ENCODE results near the gene AKAP6.

AKAP6 gene, protein sequence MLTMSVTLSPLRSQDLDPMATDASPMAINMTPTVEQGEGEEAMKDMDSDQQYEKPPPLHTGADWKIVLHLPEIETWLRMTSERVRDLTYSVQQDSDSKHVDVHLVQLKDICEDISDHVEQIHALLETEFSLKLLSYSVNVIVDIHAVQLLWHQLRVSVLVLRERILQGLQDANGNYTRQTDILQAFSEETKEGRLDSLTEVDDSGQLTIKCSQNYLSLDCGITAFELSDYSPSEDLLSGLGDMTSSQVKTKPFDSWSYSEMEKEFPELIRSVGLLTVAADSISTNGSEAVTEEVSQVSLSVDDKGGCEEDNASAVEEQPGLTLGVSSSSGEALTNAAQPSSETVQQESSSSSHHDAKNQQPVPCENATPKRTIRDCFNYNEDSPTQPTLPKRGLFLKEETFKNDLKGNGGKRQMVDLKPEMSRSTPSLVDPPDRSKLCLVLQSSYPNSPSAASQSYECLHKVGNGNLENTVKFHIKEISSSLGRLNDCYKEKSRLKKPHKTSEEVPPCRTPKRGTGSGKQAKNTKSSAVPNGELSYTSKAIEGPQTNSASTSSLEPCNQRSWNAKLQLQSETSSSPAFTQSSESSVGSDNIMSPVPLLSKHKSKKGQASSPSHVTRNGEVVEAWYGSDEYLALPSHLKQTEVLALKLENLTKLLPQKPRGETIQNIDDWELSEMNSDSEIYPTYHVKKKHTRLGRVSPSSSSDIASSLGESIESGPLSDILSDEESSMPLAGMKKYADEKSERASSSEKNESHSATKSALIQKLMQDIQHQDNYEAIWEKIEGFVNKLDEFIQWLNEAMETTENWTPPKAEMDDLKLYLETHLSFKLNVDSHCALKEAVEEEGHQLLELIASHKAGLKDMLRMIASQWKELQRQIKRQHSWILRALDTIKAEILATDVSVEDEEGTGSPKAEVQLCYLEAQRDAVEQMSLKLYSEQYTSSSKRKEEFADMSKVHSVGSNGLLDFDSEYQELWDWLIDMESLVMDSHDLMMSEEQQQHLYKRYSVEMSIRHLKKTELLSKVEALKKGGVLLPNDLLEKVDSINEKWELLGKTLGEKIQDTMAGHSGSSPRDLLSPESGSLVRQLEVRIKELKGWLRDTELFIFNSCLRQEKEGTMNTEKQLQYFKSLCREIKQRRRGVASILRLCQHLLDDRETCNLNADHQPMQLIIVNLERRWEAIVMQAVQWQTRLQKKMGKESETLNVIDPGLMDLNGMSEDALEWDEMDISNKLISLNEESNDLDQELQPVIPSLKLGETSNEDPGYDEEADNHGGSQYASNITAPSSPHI (N-terminal part only)
- total RNA-seq, result 0.16 to 3.5 (median 0.98) reads per million in 18 experiments

- no peak for DNase-seq
These were observed at the start of gene AKAP6 for GRCh38 chr14:32329146-32329545. Gene AKAP6 (plus strand): TSS chr14:32329298. CDS start chr14:32433494, 104,196 bp downstream.

DNA sequence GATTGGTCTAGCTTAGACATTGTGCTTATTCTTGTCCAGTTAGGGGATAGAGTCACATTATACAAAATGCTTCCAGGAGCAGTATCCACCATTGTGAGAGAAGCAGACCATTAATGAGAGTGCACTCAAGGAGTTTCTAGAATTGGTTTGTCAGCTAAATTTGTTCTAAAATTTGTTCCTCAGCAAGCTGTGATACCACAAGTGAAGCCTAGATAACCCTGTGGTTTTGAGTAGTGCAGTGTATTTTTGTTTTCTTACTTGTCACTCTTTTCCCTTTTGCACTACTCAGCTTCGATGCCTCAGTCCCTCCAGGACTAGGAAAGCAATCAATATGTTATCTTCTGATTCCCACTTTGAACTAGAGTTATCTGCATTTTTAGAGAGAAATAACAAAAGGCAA, 42.5 kb upstream of the AKAP6 start:
- no peak for DNase-seq

GRCh38 chr14:32296366-32296765, 32.7 kb upstream of the AKAP6 start:
- DNase-seq, result no peak

GRCh38 chr14:32298346-32298745, 30.8 kb upstream of the AKAP6 start:
- no peak for DNase-seq

DNA sequence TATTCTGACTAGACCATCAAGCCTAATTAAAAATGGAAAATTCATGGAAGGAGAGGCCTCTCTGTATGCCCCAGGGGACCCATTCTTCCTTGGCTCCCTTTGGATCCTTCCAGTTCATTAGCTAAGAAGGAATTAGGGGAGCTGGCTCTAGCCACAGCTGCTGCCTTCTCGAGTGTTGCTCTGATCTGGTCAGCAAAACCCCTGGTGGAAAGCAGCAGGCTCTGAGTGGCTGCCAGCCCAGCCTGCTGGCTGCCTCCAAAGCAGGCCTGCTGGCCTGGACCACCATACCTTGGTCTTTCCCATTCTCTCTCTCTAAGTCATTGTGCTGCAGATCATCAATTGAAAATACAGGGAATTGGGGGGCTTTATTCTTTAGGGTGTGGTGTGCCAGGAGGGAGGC, 29.0 kb upstream of the AKAP6 start:
- no peak for DNase-seq

GRCh38 chr14:32303865-32304264, 25.2 kb upstream of the AKAP6 start:
- DNase-seq, result no peak

- no peak for DNase-seq
These were observed 24.8 kb upstream of the AKAP6 start for GRCh38 chr14:32304296-32304695.

DNA sequence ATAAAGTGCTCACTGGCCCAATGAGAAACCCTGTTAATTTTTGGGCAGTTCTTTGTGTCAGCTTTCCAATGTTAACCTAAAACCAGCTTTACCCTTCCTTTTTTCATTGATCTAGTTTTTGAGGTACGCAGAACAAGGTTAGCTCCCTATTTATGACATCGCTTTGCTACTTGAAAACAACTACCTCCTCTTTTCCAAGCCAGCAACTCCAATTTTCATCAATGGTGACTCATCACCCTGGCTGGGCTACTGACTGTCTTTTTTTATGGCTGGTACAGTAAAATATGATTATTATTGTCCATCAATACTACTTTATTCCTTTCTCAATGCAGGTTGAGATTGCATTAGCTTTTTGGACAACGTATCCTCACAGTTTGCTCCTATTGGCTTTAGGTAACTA, 22.5 kb upstream of the AKAP6 start:
- DNase-seq, result no peak

DNA sequence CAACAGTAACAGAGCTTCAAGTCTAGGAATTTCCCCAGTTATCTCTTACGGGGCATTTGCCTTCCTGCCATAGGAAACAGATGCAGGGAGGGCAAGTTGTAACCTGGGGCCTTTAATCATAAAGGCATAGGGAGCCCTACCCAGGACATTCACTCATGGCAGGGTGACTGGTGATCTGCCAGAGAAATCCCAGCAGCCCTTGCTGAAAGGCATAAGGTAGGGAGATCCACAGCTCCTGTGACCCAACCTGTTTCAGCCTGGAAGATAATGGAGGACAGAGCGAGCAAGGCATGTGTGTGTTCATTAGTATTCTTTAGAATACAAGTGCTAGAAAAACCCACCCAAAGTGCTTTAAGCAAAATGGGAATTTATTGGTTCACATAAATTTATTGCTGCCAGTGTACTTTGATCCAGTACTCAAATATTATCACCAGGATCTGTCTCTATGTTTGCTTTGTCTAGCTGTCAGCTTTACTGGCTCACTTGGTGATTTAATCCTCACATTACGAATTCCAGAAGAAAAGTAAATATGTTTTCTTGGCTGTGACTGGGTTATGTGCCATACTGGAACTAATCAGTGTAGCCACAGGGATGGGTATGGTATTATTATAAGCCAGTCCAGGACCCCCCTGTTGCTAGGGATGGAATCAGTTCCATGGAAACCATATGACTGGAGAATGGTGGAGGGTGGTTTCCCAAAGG, 21.1 kb upstream of the AKAP6 start:
- no peak for DNase-seq

DNA sequence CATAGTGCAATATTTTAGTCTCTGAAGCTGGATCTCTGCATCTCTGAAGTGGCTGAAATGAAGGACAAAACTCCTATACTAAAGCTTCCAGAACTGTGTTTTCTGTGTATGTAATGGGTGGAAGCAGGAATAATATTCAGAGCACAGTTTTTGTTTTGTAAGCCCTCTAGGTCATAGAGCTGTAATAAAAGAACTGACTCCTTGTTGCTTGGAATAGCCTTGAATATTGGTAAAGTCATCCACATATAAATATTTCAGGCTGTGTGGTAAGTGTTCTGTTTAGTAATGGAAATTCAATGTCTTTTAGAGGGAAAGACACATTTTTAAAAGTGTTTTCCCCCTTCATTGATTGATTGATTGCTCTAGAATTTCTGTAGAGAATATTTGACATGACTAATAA, 18.2 kb upstream of the AKAP6 start:
- DNase-seq, result no peak

GRCh38 chr14:32311294-32312009, 17.6 kb upstream of the AKAP6 start:
- DNase-seq, result no peak

- no peak for DNase-seq
These were observed 17.1 kb upstream of the AKAP6 start for GRCh38 chr14:32312010-32312331.

GRCh38 chr14:32313844-32314376, 15.2 kb upstream of the AKAP6 start:
- no peak for DNase-seq

DNA sequence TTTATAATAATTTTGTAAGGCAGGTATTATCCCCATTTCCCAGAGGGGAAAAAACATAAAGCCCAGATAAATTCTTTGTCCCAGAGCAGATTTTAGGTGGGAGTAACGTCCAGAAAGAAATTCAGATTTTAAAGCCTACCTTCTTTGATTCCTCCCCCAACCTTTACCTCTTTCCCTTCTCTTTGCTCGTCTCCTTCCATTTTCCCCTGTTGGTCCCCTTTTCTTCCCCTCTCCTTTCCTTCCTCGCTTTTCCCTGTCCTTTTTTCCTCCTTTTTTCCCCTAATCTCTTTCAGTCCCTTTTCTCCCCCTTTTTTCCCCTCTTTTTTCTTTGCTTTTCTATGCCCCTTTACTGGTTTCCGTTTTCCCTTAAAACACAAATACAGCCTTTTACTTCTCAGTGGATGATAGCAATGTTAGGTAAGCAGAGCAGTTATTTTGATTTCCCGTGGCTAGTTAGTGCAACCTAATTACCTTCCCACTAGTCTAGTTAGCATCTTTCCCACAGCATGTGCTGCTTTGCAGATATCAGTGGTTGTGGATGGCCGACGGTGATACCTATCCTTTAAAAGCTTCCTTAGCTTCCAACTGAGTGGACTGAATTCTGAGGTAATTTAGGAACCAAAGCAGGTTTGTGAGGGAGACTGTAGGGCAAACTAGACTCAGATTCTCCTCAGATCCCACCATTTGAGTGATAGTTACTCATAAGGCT, 10.9 kb upstream of the AKAP6 start:
- DNase-seq, result no peak

DNA sequence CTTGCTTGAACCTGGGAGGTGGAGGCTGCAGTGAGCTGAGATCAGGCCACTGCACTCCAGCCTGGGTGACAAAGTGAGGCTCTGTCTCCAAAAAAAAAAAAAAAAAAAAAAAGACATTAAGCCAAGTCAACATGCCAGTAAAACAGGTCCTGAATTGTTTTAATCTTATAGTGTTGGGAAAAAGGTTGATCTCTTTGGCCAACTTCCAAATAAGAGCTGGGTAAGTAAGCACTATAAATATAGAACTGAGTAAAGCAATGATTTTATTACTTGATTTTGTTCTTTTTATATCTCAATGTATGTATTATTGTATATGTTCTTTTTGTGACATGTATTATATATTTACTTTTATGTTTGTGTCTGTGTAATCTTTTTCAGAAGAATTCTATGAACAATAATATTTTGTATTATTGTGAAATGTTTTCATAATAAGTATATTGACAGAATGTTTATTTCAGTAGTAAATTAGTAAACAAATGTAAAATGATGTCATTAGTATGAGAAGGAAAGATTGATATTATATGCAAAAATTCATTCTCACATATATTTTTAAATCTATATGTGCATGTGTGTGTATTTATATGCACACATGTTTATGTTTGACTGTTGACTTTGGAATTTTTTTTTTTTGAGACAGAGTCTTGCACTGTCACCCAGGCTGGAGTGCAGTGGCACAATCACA, 9.6 kb upstream of the AKAP6 start:
- no peak for DNase-seq

GRCh38 chr14:32324601-32325000, 4.5 kb upstream of the AKAP6 start:
- DNase-seq, result no peak

DNA sequence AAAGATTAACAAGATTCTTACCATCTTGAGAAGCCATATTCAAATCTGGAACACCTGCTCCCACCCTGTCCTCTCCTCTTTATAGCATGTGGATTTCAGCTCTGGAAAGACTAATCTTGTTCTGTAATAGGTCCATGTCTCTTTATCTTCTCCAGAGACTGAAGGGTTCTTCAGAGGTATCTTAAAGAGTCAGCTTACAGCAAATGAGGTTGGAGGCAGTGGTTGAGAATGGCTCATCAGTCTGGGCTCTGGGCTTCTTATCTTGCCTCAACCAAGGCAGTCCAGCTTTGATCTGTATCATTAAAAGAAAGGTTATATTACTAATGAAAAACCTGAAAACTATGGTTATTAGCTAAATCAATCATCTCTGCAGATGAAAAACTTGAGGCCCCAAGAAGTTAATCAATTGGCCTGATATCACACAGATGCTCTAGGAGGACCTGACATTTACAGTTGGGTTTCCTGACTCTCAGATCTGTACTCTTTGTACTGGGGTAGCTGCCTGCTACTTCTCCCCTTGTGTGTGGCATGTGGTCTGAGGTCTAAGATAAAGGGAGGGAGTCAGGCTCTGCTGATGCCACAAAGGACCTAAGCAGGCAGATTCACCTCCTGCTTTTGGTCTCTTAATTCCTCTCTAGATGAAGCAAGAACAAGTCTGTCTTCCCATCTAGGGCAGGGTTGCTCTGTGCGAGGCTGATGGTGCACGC, 1.7 kb upstream of the AKAP6 start:
- no peak for DNase-seq

DNA sequence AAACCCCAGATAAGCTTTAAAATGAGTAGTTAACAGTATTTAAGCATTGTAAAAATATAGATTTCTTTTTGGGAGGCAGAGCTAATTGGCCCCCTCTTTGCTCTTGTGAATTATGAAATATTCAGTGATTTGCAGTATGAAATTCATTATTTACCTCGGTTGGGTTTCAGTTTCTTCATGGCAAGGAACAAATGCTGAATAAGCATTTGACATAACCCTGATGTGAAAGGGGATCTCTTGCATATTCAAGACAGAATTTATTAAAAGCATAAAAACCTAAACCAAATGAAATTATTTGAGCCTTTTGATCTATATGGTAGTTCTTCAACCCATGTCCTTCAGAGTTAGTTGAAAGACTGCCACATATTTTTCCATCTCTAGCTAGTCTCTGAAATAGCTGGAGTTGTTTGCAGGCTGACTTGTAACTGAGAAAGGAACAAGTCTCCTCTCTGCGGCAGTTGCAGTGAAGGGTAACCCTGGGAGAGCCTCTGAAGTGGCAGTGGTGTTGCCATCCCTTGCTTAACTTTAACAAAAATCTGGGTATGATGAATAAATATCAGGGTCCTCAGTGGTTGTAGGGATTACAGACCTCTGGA, 690 bp downstream of the AKAP6 start:
- DNase-seq, result no peak

Measured in inflammatory macrophage (primary cell).